Astrocyte (in vitro differentiated cells and primary cell): ENCODE measurements around the gene ABCG2. TPM values are rescaled to one million over a fixed set of nuclear protein-coding genes. Genes with fewer than 3 reads are reported as not detected.

Experiments used
- DNase-seq: peaks from one replicate; pipeline ENCODE4 v3.0.0-alpha.2; 2010; ENCODE audit warnings: low read depth
- FAIRE-seq: peaks from 2 replicates; lab custom pipeline; 2011; peaks lifted over from hg19 to GRCh38; lab: Jason Lieb, UNC
- H2AFZ ChIP-seq: 2 replicates; pipeline ENCODE4 v1.6.0; 2012; ENCODE audit warnings: low read depth, low read length, inconsistent platforms
- H3K27ac ChIP-seq: 2 replicates; pipeline ENCODE4 v1.5.1; 2011; ENCODE audit warnings: low read depth, low read length, inconsistent platforms
- H3K27me3 ChIP-seq: 2 replicates; pipeline ENCODE4 v1.6.0; 2011; ENCODE audit warnings: low read length, inconsistent platforms; ENCODE audit not compliant: insufficient read depth
- H3K36me3 ChIP-seq: 2 replicates; pipeline ENCODE4 v1.5.1; 2011; ENCODE audit warnings: low read length, inconsistent platforms; ENCODE audit not compliant: insufficient read depth
- H3K4me1 ChIP-seq: 2 replicates; pipeline ENCODE4 v1.5.1; 2011; ENCODE audit warnings: low read length, inconsistent platforms; ENCODE audit not compliant: insufficient read depth
- H3K4me2 ChIP-seq: 2 replicates; pipeline ENCODE4 v1.6.0; 2012; ENCODE audit warnings: low read length, inconsistent platforms
- H3K4me3 ChIP-seq: 2 replicates; pipeline ENCODE4 v1.5.1; 2011; ENCODE audit warnings: low read depth, mild to moderate bottlenecking, low read length, inconsistent platforms; ENCODE audit not compliant: insufficient read depth
- H3K79me2 ChIP-seq: 2 replicates; pipeline ENCODE4 v1.6.0; 2012; ENCODE audit warnings: mild to moderate bottlenecking, low read length, inconsistent platforms; ENCODE audit not compliant: insufficient read depth
- H3K9ac ChIP-seq: 2 replicates; pipeline ENCODE4 v1.6.0; 2012; ENCODE audit warnings: mild to moderate bottlenecking, low read length, inconsistent platforms
- H3K9me3 ChIP-seq: 2 replicates; pipeline ENCODE4 v1.5.1; 2012; ENCODE audit warnings: low read depth, mild to moderate bottlenecking, low read length, inconsistent platforms; ENCODE audit not compliant: insufficient read depth
- H4K20me1 ChIP-seq: 2 replicates; pipeline ENCODE4 v1.6.0; 2012; ENCODE audit warnings: low read length, inconsistent platforms; ENCODE audit not compliant: insufficient read depth
- H3K27ac Mint-ChIP-seq: one replicate; pipeline ENCODE4 v1.8.0; 2021; ENCODE audit warnings: mild to moderate bottlenecking, mixed read lengths; ENCODE audit not compliant: unreplicated experiment
- H3K27me3 Mint-ChIP-seq: one replicate; pipeline ENCODE4 v1.8.0; 2021; ENCODE audit warnings: low read depth, mixed read lengths; ENCODE audit not compliant: unreplicated experiment
- H3K36me3 Mint-ChIP-seq: one replicate; pipeline ENCODE4 v1.8.0; 2021; ENCODE audit warnings: low read depth, mixed read lengths; ENCODE audit not compliant: unreplicated experiment
- H3K4me1 Mint-ChIP-seq: one replicate; pipeline ENCODE4 v1.8.0; 2021; ENCODE audit warnings: low read depth, mixed read lengths; ENCODE audit not compliant: unreplicated experiment
- H3K4me3 Mint-ChIP-seq: one replicate; pipeline ENCODE4 v1.8.0; 2021; ENCODE audit warnings: mild to moderate bottlenecking, moderate library complexity, mixed read lengths; ENCODE audit not compliant: unreplicated experiment
- H3K9me3 Mint-ChIP-seq: one replicate; pipeline ENCODE4 v1.8.0; 2021; ENCODE audit warnings: mild to moderate bottlenecking, mixed read lengths; ENCODE audit not compliant: unreplicated experiment
- CTCF ChIP-seq: IDR thresholded peaks from 2 replicates; pipeline ENCODE4 v1.5.1; 2011; ENCODE audit warnings: low read depth, mild to moderate bottlenecking, inconsistent platforms, low read length, moderate library complexity; ENCODE audit not compliant: insufficient read depth
- EZH2 ChIP-seq: IDR thresholded peaks from 2 replicates; pipeline ENCODE4 v1.6.1; 2012; ENCODE audit warnings: mild to moderate bottlenecking, low read length, inconsistent platforms; ENCODE audit not compliant: insufficient read depth
- total RNA-seq: library from RNA; stranded (reverse); gene quantifications from 2 replicates; pipeline ENCODE4 v1.2.1, GENCODE V29; 2021

Gene ABCG2
- total RNA-seq, 1 donor from 2014 or later, result 2.5 TPM

DNA sequence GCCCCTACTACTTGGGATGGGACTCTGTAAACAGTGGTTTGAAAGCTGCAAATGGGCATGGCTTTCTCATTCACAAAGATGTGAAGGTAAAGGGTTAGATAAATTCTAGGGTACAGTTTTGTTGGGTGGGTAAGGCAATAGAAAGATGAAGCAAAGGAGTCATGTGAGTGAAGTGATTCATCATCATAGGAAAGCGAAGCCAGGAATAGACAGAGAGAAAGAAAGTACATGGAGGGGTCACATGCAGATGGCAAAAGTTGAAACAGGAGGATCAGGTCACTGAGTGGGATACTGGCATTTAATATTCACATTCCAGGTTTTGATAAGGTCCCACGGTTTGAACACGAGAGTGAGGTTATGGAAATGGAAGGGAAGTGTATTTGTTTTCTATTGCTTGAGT lies 8.2 kb upstream of the ABCG2 start:
- Histone ChIP-seq H3K4me2 (no peak overlapping the region), H3K4me3 (no peak overlapping the region), H4K20me1 (no peaks in the 10 kb centered on the region), H3K79me2 (no peaks in the 10 kb centered on the region), H3K9me3 (no peaks in the 10 kb centered on the region), H3K4me1 (no peaks in the 10 kb centered on the region), H3K36me3 (no peaks in the 10 kb centered on the region), H2AFZ (no peak overlapping the region), H3K9ac (no peak overlapping the region), H3K27ac (no peak overlapping the region), H3K27me3 (no peaks in the 10 kb centered on the region)
- Mint-ChIP-seq H3K4me3 (no peak overlapping the region), H3K27ac (no peak overlapping the region), H3K27me3 (no peaks in the 10 kb centered on the region), H3K4me1 (peaks cover 6% of the 10 kb centered on the region), H3K9me3 (peaks cover 2% of the 10 kb centered on the region), H3K36me3 (no peaks in the 10 kb centered on the region)
- FAIRE-seq, result no peak
- DNase-seq, result no peak
- TF ChIP-seq EZH2 (no peak), CTCF (no peak)

DNA sequence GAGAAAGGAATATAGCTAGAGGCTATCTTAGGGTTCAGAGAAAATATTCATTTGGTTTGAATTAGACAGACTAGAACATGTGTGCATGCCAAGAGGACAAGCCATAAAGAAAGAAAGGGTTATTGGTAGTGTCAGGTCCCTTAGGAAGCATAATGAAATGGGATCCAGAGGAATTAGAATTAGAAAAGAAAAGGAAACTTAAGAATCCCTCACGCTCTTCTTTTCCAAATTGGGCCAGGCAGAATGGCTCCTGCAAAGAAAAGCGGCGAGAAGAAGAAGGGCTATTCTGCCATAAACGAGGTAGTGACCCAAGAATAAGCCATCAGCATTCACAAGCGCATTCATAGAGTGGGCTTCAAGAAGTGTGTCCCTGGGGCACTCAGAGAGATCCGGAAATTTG lies 4.9 kb upstream of the ABCG2 start:
- Histone ChIP-seq H4K20me1 (no peaks in the 10 kb centered on the region), H2AFZ (no peak overlapping the region), H3K4me3 (no peak overlapping the region), H3K9me3 (no peaks in the 10 kb centered on the region), H3K4me2 (no peak overlapping the region), H3K79me2 (no peaks in the 10 kb centered on the region), H3K27me3 (no peaks in the 10 kb centered on the region), H3K27ac (no peak overlapping the region), H3K9ac (no peak overlapping the region), H3K36me3 (no peaks in the 10 kb centered on the region), H3K4me1 (peaks cover 4% of the 10 kb centered on the region)
- H3K9me3 Mint-ChIP-seq, result peaks cover 2% of the 10 kb centered on the region
- TF ChIP-seq EZH2 (no peak), CTCF (no peak)
- H3K36me3 Mint-ChIP-seq, result no peaks in the 10 kb centered on the region
- DNase-seq (no peak), FAIRE-seq (no peak)
- peaks cover 4% of the 10 kb centered on the region for H3K27me3 Mint-ChIP-seq
- H3K27ac Mint-ChIP-seq, result no peak overlapping the region
- peaks cover 6% of the 10 kb centered on the region for H3K4me1 Mint-ChIP-seq
- H3K4me3 Mint-ChIP-seq, result no peak overlapping the region

GRCh38 chr4:88162626-88163025 lies 4.2 kb upstream of the ABCG2 start:
- peaks cover 4% of the 10 kb centered on the region for H3K4me1 ChIP-seq
- no peak overlapping the region for H3K4me3 ChIP-seq
- Mint-ChIP-seq H3K4me3 (no peak overlapping the region), H3K27me3 (peaks cover 4% of the 10 kb centered on the region), H3K27ac (no peak overlapping the region), H3K36me3 (no peaks in the 10 kb centered on the region), H3K4me1 (peaks cover 6% of the 10 kb centered on the region), H3K9me3 (peaks cover 2% of the 10 kb centered on the region)
- H3K27me3 ChIP-seq, result no peaks in the 10 kb centered on the region
- no peak overlapping the region for H3K4me2 ChIP-seq
- DNase-seq (no peak), FAIRE-seq (no peak)
- no peaks in the 10 kb centered on the region for H4K20me1 ChIP-seq
- H3K9ac ChIP-seq, result no peak overlapping the region
- H3K9me3 ChIP-seq, result no peaks in the 10 kb centered on the region
- no peaks in the 10 kb centered on the region for H3K79me2 ChIP-seq
- TF ChIP-seq CTCF, result no peak
- no peak for TF ChIP-seq EZH2
- H3K27ac ChIP-seq, result no peak overlapping the region
- no peak overlapping the region for H2AFZ ChIP-seq
- H3K36me3 ChIP-seq, result no peaks in the 10 kb centered on the region
